A673 (cell line): ENCODE data around the gene THRB.

Experiments
- EZH2 ChIP-seq: fragments of 200-600 bp; sonication (generic); IDR thresholded peaks from 2 replicates; pipeline ENCODE4 v1.6.1; 2017; ENCODE audit warnings: borderline replicate concordance, low read depth, mild to moderate bottlenecking, mixed read lengths, antibody characterized with exemption, low read length; ENCODE audit not compliant: poor library complexity, severe bottlenecking
- TF ChIP-seq, protein P1 (sequence below): fragments of 300-800, 200-600 bp; sonication (generic); conservative IDR thresholded peaks from 2 replicates; pipeline ENCODE4 v1.5.1; 2017; ENCODE audit warnings: low read depth, mild to moderate bottlenecking, antibody characterized with exemption, low read length, moderate library complexity, mixed read lengths

- TF ChIP-seq, protein P1, sequence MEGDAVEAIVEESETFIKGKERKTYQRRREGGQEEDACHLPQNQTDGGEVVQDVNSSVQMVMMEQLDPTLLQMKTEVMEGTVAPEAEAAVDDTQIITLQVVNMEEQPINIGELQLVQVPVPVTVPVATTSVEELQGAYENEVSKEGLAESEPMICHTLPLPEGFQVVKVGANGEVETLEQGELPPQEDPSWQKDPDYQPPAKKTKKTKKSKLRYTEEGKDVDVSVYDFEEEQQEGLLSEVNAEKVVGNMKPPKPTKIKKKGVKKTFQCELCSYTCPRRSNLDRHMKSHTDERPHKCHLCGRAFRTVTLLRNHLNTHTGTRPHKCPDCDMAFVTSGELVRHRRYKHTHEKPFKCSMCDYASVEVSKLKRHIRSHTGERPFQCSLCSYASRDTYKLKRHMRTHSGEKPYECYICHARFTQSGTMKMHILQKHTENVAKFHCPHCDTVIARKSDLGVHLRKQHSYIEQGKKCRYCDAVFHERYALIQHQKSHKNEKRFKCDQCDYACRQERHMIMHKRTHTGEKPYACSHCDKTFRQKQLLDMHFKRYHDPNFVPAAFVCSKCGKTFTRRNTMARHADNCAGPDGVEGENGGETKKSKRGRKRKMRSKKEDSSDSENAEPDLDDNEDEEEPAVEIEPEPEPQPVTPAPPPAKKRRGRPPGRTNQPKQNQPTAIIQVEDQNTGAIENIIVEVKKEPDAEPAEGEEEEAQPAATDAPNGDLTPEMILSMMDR, result no peak
- no peak for TF ChIP-seq EZH2
Observed at GRCh38 chr3:24272408-24272807, 222.2 kb downstream of the THRB start.
